ENCODE data around the gene DIDO1. TPM values are rescaled to one million over a fixed set of nuclear protein-coding genes. Genes with fewer than 3 reads are reported as not detected.

DIDO1 gene
- total and polyA plus RNA-seq, 2 of the 13 experiments (the other 11 are each of a cell fraction or from before 2014, with no cell fraction given): 75.0 to 75.1 TPM

GRCh38 chr20:62952373-62952967 lies 26.2 kb upstream of the DIDO1 start, which contains the start of gene SLC17A9 (continued):
- TF ChIP-seq ZNF350 (CRISPR knock-in tag; IDR thresholded peaks at IDR 0.05; ENCODE audit: borderline replicate concordance, low read depth) (peak; percentile 94), ADNP (CRISPR knock-in tag; IDR thresholded peaks at IDR 0.05) (0 out of 2 replicates have a peak, but pooled peaks have one; percentile 37), CHD4 (IDR thresholded peaks at IDR 0.05; ENCODE audit: borderline replicate concordance, low read length) (no peak), ZSCAN29 (CRISPR knock-in tag; conservative IDR thresholded peaks at IDR 0.05) (peak; percentile 94; the same call in 1 of the 2 replicates), GZF1 (CRISPR knock-in tag; IDR thresholded peaks at IDR 0.05) (peak; percentile 56; the same call in 1 of the 2 replicates), SKI (IDR thresholded peaks at IDR 0.05; ENCODE audit: partially characterized antibody) (peak; percentile 95), ZNF564 (CRISPR knock-in tag; IDR thresholded peaks at IDR 0.05) (peak; percentile 87; the same call in 1 of the 2 replicates), ZNF879 (CRISPR knock-in tag; IDR thresholded peaks at IDR 0.05) (0 out of 2 replicates have a peak, but pooled peaks have one; percentile 76), NR2C2 (CRISPR knock-in tag; IDR thresholded peaks at IDR 0.05; ENCODE audit: borderline replicate concordance) (no peak; the same call in 1 of the 2 replicates), ZHX1 (CRISPR knock-in tag; IDR thresholded peaks at IDR 0.05; ENCODE audit: low read depth) (no peak; the same call in 1 of the 2 replicates), NONO (IDR thresholded peaks at IDR 0.05) (no peak), NONO (CRISPR knock-in tag; conservative IDR thresholded peaks at IDR 0.05) (peak; percentile 97), MEIS2 (CRISPR knock-in tag; IDR thresholded peaks at IDR 0.05) (peak; percentile 98), RNF219 (CRISPR knock-in tag; IDR thresholded peaks at IDR 0.05) (no peak), ZNF484 (CRISPR knock-in tag; IDR thresholded peaks at IDR 0.05; ENCODE audit: borderline replicate concordance, low read depth) (no peak), ZNF747 (CRISPR knock-in tag; IDR thresholded peaks at IDR 0.05; ENCODE audit: borderline replicate concordance) (peak; percentile 98), ZNF264 (CRISPR knock-in tag; IDR thresholded peaks at IDR 0.05) (peak; percentile 80; the same call in 1 of the 2 replicates), ZEB1 (IDR thresholded peaks at IDR 0.05; ENCODE audit: insufficient replicate concordance, low read depth) (no peak), GPN1 (CRISPR knock-in tag; IDR thresholded peaks at IDR 0.05; ENCODE audit: borderline replicate concordance) (0 out of 2 replicates have a peak, but pooled peaks have one; percentile 61)
- TF ChIP-seq, protein P1, sequence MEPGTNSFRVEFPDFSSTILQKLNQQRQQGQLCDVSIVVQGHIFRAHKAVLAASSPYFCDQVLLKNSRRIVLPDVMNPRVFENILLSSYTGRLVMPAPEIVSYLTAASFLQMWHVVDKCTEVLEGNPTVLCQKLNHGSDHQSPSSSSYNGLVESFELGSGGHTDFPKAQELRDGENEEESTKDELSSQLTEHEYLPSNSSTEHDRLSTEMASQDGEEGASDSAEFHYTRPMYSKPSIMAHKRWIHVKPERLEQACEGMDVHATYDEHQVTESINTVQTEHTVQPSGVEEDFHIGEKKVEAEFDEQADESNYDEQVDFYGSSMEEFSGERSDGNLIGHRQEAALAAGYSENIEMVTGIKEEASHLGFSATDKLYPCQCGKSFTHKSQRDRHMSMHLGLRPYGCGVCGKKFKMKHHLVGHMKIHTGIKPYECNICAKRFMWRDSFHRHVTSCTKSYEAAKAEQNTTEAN (CRISPR knock-in tag; conservative IDR thresholded peaks at IDR 0.05): peak; percentile 78
- TF ChIP-seq, protein P2, sequence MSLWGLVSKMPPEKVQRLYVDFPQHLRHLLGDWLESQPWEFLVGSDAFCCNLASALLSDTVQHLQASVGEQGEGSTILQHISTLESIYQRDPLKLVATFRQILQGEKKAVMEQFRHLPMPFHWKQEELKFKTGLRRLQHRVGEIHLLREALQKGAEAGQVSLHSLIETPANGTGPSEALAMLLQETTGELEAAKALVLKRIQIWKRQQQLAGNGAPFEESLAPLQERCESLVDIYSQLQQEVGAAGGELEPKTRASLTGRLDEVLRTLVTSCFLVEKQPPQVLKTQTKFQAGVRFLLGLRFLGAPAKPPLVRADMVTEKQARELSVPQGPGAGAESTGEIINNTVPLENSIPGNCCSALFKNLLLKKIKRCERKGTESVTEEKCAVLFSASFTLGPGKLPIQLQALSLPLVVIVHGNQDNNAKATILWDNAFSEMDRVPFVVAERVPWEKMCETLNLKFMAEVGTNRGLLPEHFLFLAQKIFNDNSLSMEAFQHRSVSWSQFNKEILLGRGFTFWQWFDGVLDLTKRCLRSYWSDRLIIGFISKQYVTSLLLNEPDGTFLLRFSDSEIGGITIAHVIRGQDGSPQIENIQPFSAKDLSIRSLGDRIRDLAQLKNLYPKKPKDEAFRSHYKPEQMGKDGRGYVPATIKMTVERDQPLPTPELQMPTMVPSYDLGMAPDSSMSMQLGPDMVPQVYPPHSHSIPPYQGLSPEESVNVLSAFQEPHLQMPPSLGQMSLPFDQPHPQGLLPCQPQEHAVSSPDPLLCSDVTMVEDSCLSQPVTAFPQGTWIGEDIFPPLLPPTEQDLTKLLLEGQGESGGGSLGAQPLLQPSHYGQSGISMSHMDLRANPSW (CRISPR knock-in tag; IDR thresholded peaks at IDR 0.05; ENCODE audit: borderline replicate concordance): peak; percentile 69; the same call in 1 of the 2 replicates

Data from HepG2 (cell line).